HepG2 (cell line): ENCODE data around the gene BIN1. TPM values are rescaled to one million over a fixed set of nuclear protein-coding genes. Genes with fewer than 3 reads are reported as not detected.

Experiments
- ATAC-seq: fragments of 200-7000 bp; cut with Tn5 transposase; 3 replicates; pipeline ENCODE4 v1.9.1; 2020; ENCODE audit warnings: mild to moderate bottlenecking, moderate library complexity
- BruUV-seq: library from RNA; stranded (reverse); fragments of 400-500 nt; replicated peaks from 2 replicates; lab custom pipeline; 2021; lab: Mats Ljungman, UMichigan
- CTCF ChIA-PET: fragments of 300-600 bp; formaldehyde crosslinking; extraction: SDS; loops from one replicate; lab custom pipeline; 2021; ENCODE audit warnings: low total read pairs, inconsistent platforms, low intra/inter-chr PET ratio; lab: Yijun Ruan, JAX
- POLR2A ChIA-PET: fragments of 350-600 bp; sonication (Branson Sonifier 250); formaldehyde crosslinking; loops from one replicate; lab custom pipeline; 2020; ENCODE audit warnings: antibody characterized with exemption, inconsistent platforms; lab: Yijun Ruan, JAX
- DNase-seq: peaks from one replicate; pipeline ENCODE4 v3.0.0-alpha.2; 2015; ENCODE audit warnings: low spot score
- FAIRE-seq: peaks from 3 replicates; lab custom pipeline; 2011; peaks lifted over from hg19 to GRCh38; lab: Jason Lieb, UNC
- H2AFZ ChIP-seq: one replicate; pipeline ENCODE4 v1.6.1; 2011; ENCODE audit warnings: low read length, inconsistent platforms
- H3K27ac ChIP-seq: fragments of 300-600 bp; 3 replicates; pipeline ENCODE4 v1.8.0; 2011; ENCODE audit warnings: mixed run types, mild to moderate bottlenecking, mixed read lengths, low read length, inconsistent platforms; ENCODE audit not compliant: insufficient read depth; ENCODE audit errors: extremely low read length
- H3K27me3 ChIP-seq, 2 experiments: fragments of 200-600 bp in 1 of 2; 2 replicates in 1 of 2; 3 replicates in 1 of 2; pipeline versions ENCODE4 v1.6.0 to v1.8.0; 2011; ENCODE audit warnings: low read length in 2 of 2, mild to moderate bottlenecking in 2 of 2, moderate library complexity in 2 of 2, inconsistent platforms in 1 of 2; ENCODE audit not compliant: insufficient read depth in 2 of 2, control insufficient read depth in 1 of 2
- H3K36me3 ChIP-seq, 2 experiments: fragments of 200-600 bp in 1 of 2; replicated peaks in 1 of 2; 2 replicates in 1 of 2; 3 replicates in 1 of 2; pipeline versions ENCODE4 v1.5.1 to v1.8.0; 2011; ENCODE audit warnings: low read length in 2 of 2, inconsistent platforms in 1 of 2; ENCODE audit not compliant: insufficient read depth in 2 of 2, control insufficient read depth in 1 of 2
- H3K4me1 ChIP-seq: 2 replicates; pipeline ENCODE4 v1.5.1; 2012; ENCODE audit warnings: low read length, inconsistent platforms; ENCODE audit not compliant: insufficient read depth
- H3K4me2 ChIP-seq: 2 replicates; pipeline ENCODE4 v1.6.0; 2011; ENCODE audit warnings: low read depth, low read length, inconsistent platforms
- H3K4me3 ChIP-seq, 3 experiments: fragments of 200-600 bp in 1 of 3; sonication (generic), shearing (Covaris generic) in 1 of 3; replicated peaks in 1 of 3; 2 replicates each; pipeline ENCODE4 v1.5.1; 2011 to 2016; ENCODE audit warnings: low read length in 3 of 3, inconsistent platforms in 2 of 3, low read depth in 2 of 3, mild to moderate bottlenecking in 2 of 3, control low read depth in 1 of 3, mixed read lengths in 1 of 3; ENCODE audit not compliant: insufficient read depth in 1 of 3
- H3K79me2 ChIP-seq: one replicate; pipeline ENCODE4 v1.6.1; 2011; ENCODE audit warnings: low read length, inconsistent platforms; ENCODE audit not compliant: insufficient read depth
- H3K9ac ChIP-seq: 2 replicates; pipeline ENCODE4 v1.6.0; 2011; ENCODE audit warnings: mild to moderate bottlenecking, low read depth, low read length, inconsistent platforms; ENCODE audit not compliant: insufficient read depth
- H3K9me3 ChIP-seq: 2 replicates; pipeline ENCODE4 v1.5.1; 2012; ENCODE audit warnings: mild to moderate bottlenecking, low read length
- H4K20me1 ChIP-seq: 2 replicates; pipeline ENCODE4 v1.6.0; 2011; ENCODE audit warnings: inconsistent platforms, mild to moderate bottlenecking, low read length, moderate library complexity; ENCODE audit not compliant: insufficient read depth
- CEBPG ChIP-seq: IDR thresholded peaks from 2 replicates; pipeline ENCODE4 v1.6.1; 2016
- GATA4 ChIP-seq: sonication (generic); IDR thresholded peaks from 2 replicates; pipeline ENCODE4 v1.6.1; 2016; ENCODE audit warnings: antibody characterized with exemption, low read depth, borderline replicate concordance
- GFI1 ChIP-seq: sonication (generic); formaldehyde crosslinking; IDR thresholded peaks from 2 replicates; pipeline ENCODE4 v1.5.0; 2020; ENCODE audit warnings: missing genetic modification reagents, mild to moderate bottlenecking, borderline replicate concordance
- HES4 ChIP-seq: sonication (generic); formaldehyde crosslinking; IDR thresholded peaks from 2 replicates; pipeline ENCODE4 v1.9.0; 2021; ENCODE audit warnings: mild to moderate bottlenecking, missing genetic modification reagents, borderline replicate concordance
- HMG20A ChIP-seq: IDR thresholded peaks from 2 replicates; pipeline ENCODE4 v1.6.1; 2016; ENCODE audit warnings: borderline replicate concordance
- MATR3 ChIP-seq: sonication (generic); formaldehyde crosslinking; IDR thresholded peaks from 2 replicates; pipeline ENCODE4 v1.4.0; 2020; ENCODE audit warnings: missing genetic modification reagents
- MAZ ChIP-seq, 2 experiments: sonication (generic) in 1 of 2; formaldehyde crosslinking in 1 of 2; IDR thresholded peaks; 2 replicates each; pipeline versions ENCODE4 v1.5.0 to v1.6.1; 2012 to 2020; ENCODE audit warnings: low read depth in 2 of 2, mild to moderate bottlenecking in 2 of 2, borderline replicate concordance in 1 of 2, improper control_type of control experiment in 1 of 2, low read length in 1 of 2, missing genetic modification reagents in 1 of 2, moderate library complexity in 1 of 2
- MTA1 ChIP-seq: sonication (generic); formaldehyde crosslinking; IDR thresholded peaks from 2 replicates; pipeline ENCODE4 v1.4.0; 2020; ENCODE audit warnings: missing genetic modification reagents, mild to moderate bottlenecking, borderline replicate concordance
- NCOA5 ChIP-seq: sonication (generic); formaldehyde crosslinking; IDR thresholded peaks from 2 replicates; pipeline ENCODE4 v1.4.0; 2020; ENCODE audit warnings: missing genetic modification reagents
- NFIB ChIP-seq: sonication (generic); formaldehyde crosslinking; IDR thresholded peaks from 2 replicates; pipeline ENCODE4 v1.9.0; 2021; ENCODE audit warnings: missing genetic modification reagents, mild to moderate bottlenecking, borderline replicate concordance
- NR3C1 ChIP-seq: sonication (generic); formaldehyde crosslinking; IDR thresholded peaks from 2 replicates; pipeline ENCODE4 v1.4.0; 2020; ENCODE audit warnings: missing genetic modification reagents
- RFXANK ChIP-seq: IDR thresholded peaks from 2 replicates; pipeline ENCODE4 v1.6.1; 2016
- SALL1 ChIP-seq: sonication (generic); formaldehyde crosslinking; IDR thresholded peaks from 2 replicates; pipeline ENCODE4 v1.8.0; 2022; ENCODE audit warnings: mild to moderate bottlenecking, missing genetic modification reagents
- SRSF9 ChIP-seq: fragments of 200-400 bp; formaldehyde crosslinking; IDR thresholded peaks from 2 replicates; pipeline ENCODE4 v1.6.1; 2018; ENCODE audit warnings: borderline replicate concordance, mild to moderate bottlenecking, low read depth, low read length; ENCODE audit not compliant: insufficient read depth, poor library complexity, severe bottlenecking
- ZFX ChIP-seq: sonication (generic); formaldehyde crosslinking; IDR thresholded peaks from 2 replicates; pipeline ENCODE4 v1.4.0; 2020; ENCODE audit warnings: mild to moderate bottlenecking, low read depth, missing genetic modification reagents, moderate library complexity
- ZNF354B ChIP-seq: sonication (generic); formaldehyde crosslinking; IDR thresholded peaks from 2 replicates; pipeline ENCODE4 v1.8.0; 2022; ENCODE audit warnings: mild to moderate bottlenecking, missing genetic modification reagents
- ZNF724P ChIP-seq: sonication (generic); formaldehyde crosslinking; IDR thresholded peaks from 2 replicates; pipeline ENCODE4 v1.8.0; 2022; ENCODE audit warnings: missing genetic modification reagents, borderline replicate concordance
- WGBS: methylation state at CpG from one replicate; pipeline ENCODE4 v1.1.6; 2017; ENCODE audit warnings: low lambda C conversion rate; 5-methylcytosine and 5-hydroxymethylcytosine counted together
- in situ Hi-C: cut with HindIII; loops from 2 replicates; pipeline ENCODE4 v1.10.0; 2017; ENCODE audit warnings: low pct_unique_long_range_greater_than_20kb; ENCODE audit not compliant: extremely low pct_ligation_motif_present
- intact Hi-C: fragments of 100-400 bp; cut with micrococcal nuclease; formaldehyde crosslinking; loops from one replicate; pipeline ENCODE4 v1.10.0; 2022; ENCODE audit not compliant: unreplicated experiment
- polyA plus RNA-seq, 8 experiments: library from polyadenylated mRNA; depleted of rRNA in 3 of 8; stranded (reverse) in 7 of 8; unstranded in 1 of 8; fragments of >200 nt; fragmentation: Illumina TruSeq in 4 of 8; extraction: Trizol in 4 of 8; gene quantifications; 2 replicates each; pipeline versions ENCODE4 v1.2.1 to v1.2.3, GENCODE V29; 2011 to 2016; ENCODE audit warnings: low read depth in 4 of 8, missing spikeins in 1 of 8, mixed read lengths in 1 of 8; ENCODE audit not compliant: insufficient read depth in 1 of 8
- total RNA-seq, 5 experiments: library from RNA; depleted of rRNA; stranded (reverse); fragments of >200 nt; fragmentation: Illumina TruSeq; extraction: Trizol; gene quantifications; 2 replicates each; pipeline ENCODE4 v1.2.3, GENCODE V29; 2016; ENCODE audit warnings: low read depth in 1 of 5
- TF ChIP-seq, protein P1 (sequence below): sonication (generic); formaldehyde crosslinking; IDR thresholded peaks from 2 replicates; pipeline ENCODE4 v1.4.0; 2020; ENCODE audit warnings: missing genetic modification reagents

Gene BIN1
- total and polyA plus RNA-seq, 2 of the 13 experiments (the other 11 are each of a cell fraction or from before 2014, with no cell fraction given), result 0.93 to 1.2 TPM

- intact Hi-C loops, result no loop called here
- FAIRE-seq, result no peak
- in situ Hi-C loops, result no loop called here
- no peaks in the 10 kb centered on the region for H3K9me3 ChIP-seq
- ChIA-PET POLR2A (no interaction called here), CTCF (no interaction called here)
- WGBS, result 68% methylated on average over 10 of the region's 10 CpGs
- BruUV-seq, result no TSS peak
- H3K9ac ChIP-seq, result no peak overlapping the region
- H2AFZ ChIP-seq, result no peak overlapping the region
- H3K79me2 ChIP-seq, result no peaks in the 10 kb centered on the region
- peaks cover 14 to 64% of the 10 kb centered on the region in 2 experiments; a peak in 4 of 5 replicates for H3K27me3 ChIP-seq
- DNase-seq, result no peak
- no peaks in the 10 kb centered on the region for H3K36me3 ChIP-seq
- ATAC-seq, result no peak
- TF ChIP-seq MTA1 (CRISPR knock-in tag), result no peak
- TF ChIP-seq, protein P1, sequence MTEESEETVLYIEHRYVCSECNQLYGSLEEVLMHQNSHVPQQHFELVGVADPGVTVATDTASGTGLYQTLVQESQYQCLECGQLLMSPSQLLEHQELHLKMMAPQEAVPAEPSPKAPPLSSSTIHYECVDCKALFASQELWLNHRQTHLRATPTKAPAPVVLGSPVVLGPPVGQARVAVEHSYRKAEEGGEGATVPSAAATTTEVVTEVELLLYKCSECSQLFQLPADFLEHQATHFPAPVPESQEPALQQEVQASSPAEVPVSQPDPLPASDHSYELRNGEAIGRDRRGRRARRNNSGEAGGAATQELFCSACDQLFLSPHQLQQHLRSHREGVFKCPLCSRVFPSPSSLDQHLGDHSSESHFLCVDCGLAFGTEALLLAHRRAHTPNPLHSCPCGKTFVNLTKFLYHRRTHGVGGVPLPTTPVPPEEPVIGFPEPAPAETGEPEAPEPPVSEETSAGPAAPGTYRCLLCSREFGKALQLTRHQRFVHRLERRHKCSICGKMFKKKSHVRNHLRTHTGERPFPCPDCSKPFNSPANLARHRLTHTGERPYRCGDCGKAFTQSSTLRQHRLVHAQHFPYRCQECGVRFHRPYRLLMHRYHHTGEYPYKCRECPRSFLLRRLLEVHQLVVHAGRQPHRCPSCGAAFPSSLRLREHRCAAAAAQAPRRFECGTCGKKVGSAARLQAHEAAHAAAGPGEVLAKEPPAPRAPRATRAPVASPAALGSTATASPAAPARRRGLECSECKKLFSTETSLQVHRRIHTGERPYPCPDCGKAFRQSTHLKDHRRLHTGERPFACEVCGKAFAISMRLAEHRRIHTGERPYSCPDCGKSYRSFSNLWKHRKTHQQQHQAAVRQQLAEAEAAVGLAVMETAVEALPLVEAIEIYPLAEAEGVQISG (CRISPR knock-in tag), result no peak
- no peak for TF ChIP-seq HES4
- no peak for TF ChIP-seq SRSF9
- TF ChIP-seq MAZ (IDR thresholded peaks at IDR 0.05; ENCODE audit: borderline replicate concordance, low read depth, low read length), result no peak
- no peak for TF ChIP-seq MAZ (CRISPR knock-in tag; IDR thresholded peaks at IDR 0.05; ENCODE audit: low read depth)
- TF ChIP-seq CEBPG (CRISPR knock-in tag), result no peak
- no peak for TF ChIP-seq NCOA5
- no peak for TF ChIP-seq GATA4
- TF ChIP-seq RFXANK (CRISPR knock-in tag), result no peak
- TF ChIP-seq ZNF724P, result no peak
- no peak for TF ChIP-seq NR3C1 (CRISPR knock-in tag)
- TF ChIP-seq ZFX (CRISPR knock-in tag), result no peak
- TF ChIP-seq MATR3 (CRISPR knock-in tag), result no peak
- TF ChIP-seq NFIB (CRISPR knock-in tag), result no peak
- TF ChIP-seq SALL1 (CRISPR knock-in tag), result no peak
- no peak for TF ChIP-seq GFI1 (CRISPR knock-in tag)
- no peak for TF ChIP-seq ZNF354B (CRISPR knock-in tag)
- TF ChIP-seq HMG20A, result no peak
- no peak overlapping the region for H3K27ac ChIP-seq
- no peaks in the 10 kb centered on the region for H4K20me1 ChIP-seq
- no peak overlapping the region for H3K4me3 ChIP-seq
- peaks cover 26% of the 10 kb centered on the region for H3K4me1 ChIP-seq
- H3K4me2 ChIP-seq, result no peak overlapping the region
These were observed 5.0 kb downstream of the BIN1 start for GRCh38 chr2:127101756-127102477.
